Measurements from ENCODE around the gene TMEM145. TPM values are rescaled to one million over a fixed set of nuclear protein-coding genes. Genes with fewer than 3 reads are reported as not detected.

TMEM145 gene
- polyA plus RNA-seq, 1 donor from 2014 or later: 30.9 TPM

DNA sequence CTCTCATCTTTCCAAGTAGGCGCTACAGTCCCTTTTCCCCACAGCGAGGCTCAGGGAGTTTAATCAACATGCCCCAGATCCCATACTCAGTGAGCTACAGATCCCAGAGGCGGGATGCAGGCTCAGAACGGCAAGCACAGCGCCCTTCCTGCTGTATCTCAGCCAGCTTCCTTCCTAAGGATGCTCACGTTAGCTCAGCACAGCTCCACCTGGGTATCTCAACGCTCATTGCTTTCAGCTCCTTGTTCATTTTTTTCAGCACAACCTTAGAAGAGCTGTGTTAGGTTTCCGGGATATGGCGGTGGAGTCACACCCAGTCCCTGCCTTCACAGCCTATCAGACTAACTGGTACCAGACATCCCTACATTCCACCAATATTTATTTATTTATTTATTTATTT is 9.2 kb downstream of the TMEM145 start:
- Histone ChIP-seq H3K27me3 (ENCODE audit: insufficient read depth, low read depth, low read length) (peaks cover 32% of the 10 kb centered on the region), H3K36me3 (ENCODE audit: insufficient read depth, low read length) (no peaks in the 10 kb centered on the region), H3K79me2 (replicated peaks; ENCODE audit: insufficient read depth, low read length) (peaks cover 19% of the 10 kb centered on the region), H4K20me1 (ENCODE audit: insufficient read depth) (no peaks in the 10 kb centered on the region), H3K9me2 (ENCODE audit: insufficient read depth, low read length) (no peaks in the 10 kb centered on the region), H3F3A (ENCODE audit: insufficient read depth, low read length, poor library complexity, severe bottlenecking) (no peaks in the 10 kb centered on the region), H3K27ac (ENCODE audit: low read length) (no peak overlapping the region), H3K9ac (ENCODE audit: low read length) (no peak overlapping the region), H3K4me2 (ENCODE audit: low read length) (no peak overlapping the region), H2AFZ (ENCODE audit: low read depth, low read length) (no peak overlapping the region), H3K4me3 (ENCODE audit: low read length) (no peak overlapping the region), H3K9me3 (ENCODE audit: low read length) (no peaks in the 10 kb centered on the region)
- TF ChIP-seq, protein P1, sequence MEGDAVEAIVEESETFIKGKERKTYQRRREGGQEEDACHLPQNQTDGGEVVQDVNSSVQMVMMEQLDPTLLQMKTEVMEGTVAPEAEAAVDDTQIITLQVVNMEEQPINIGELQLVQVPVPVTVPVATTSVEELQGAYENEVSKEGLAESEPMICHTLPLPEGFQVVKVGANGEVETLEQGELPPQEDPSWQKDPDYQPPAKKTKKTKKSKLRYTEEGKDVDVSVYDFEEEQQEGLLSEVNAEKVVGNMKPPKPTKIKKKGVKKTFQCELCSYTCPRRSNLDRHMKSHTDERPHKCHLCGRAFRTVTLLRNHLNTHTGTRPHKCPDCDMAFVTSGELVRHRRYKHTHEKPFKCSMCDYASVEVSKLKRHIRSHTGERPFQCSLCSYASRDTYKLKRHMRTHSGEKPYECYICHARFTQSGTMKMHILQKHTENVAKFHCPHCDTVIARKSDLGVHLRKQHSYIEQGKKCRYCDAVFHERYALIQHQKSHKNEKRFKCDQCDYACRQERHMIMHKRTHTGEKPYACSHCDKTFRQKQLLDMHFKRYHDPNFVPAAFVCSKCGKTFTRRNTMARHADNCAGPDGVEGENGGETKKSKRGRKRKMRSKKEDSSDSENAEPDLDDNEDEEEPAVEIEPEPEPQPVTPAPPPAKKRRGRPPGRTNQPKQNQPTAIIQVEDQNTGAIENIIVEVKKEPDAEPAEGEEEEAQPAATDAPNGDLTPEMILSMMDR (IDR thresholded peaks at IDR 0.05; ENCODE audit: poor library complexity, severe bottlenecking): no peak
- TF ChIP-seq EZH2 (IDR thresholded peaks at IDR 0.05; ENCODE audit: borderline replicate concordance, insufficient read depth, low read length, poor library complexity, severe bottlenecking): no peak
- TF ChIP-seq POLR2AphosphoS5 (IDR thresholded peaks at IDR 0.05): no peak
- TF ChIP-seq SMC3 (conservative IDR thresholded peaks at IDR 0.05; ENCODE audit: poor library complexity): no peak
- TF ChIP-seq, protein P2, sequence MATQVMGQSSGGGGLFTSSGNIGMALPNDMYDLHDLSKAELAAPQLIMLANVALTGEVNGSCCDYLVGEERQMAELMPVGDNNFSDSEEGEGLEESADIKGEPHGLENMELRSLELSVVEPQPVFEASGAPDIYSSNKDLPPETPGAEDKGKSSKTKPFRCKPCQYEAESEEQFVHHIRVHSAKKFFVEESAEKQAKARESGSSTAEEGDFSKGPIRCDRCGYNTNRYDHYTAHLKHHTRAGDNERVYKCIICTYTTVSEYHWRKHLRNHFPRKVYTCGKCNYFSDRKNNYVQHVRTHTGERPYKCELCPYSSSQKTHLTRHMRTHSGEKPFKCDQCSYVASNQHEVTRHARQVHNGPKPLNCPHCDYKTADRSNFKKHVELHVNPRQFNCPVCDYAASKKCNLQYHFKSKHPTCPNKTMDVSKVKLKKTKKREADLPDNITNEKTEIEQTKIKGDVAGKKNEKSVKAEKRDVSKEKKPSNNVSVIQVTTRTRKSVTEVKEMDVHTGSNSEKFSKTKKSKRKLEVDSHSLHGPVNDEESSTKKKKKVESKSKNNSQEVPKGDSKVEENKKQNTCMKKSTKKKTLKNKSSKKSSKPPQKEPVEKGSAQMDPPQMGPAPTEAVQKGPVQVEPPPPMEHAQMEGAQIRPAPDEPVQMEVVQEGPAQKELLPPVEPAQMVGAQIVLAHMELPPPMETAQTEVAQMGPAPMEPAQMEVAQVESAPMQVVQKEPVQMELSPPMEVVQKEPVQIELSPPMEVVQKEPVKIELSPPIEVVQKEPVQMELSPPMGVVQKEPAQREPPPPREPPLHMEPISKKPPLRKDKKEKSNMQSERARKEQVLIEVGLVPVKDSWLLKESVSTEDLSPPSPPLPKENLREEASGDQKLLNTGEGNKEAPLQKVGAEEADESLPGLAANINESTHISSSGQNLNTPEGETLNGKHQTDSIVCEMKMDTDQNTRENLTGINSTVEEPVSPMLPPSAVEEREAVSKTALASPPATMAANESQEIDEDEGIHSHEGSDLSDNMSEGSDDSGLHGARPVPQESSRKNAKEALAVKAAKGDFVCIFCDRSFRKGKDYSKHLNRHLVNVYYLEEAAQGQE (IDR thresholded peaks at IDR 0.05; ENCODE audit: borderline replicate concordance): no peak
- no peak for TF ChIP-seq TAF1 (IDR thresholded peaks at IDR 0.05; ENCODE audit: low read depth)
- TF ChIP-seq RAD21 (conservative IDR thresholded peaks at IDR 0.05): no peak
- no peak for TF ChIP-seq EP300 (conservative IDR thresholded peaks at IDR 0.05; ENCODE audit: poor library complexity, severe bottlenecking)
- no peak for TF ChIP-seq MXI1 (conservative IDR thresholded peaks at IDR 0.05; ENCODE audit: poor library complexity, severe bottlenecking)

DNA sequence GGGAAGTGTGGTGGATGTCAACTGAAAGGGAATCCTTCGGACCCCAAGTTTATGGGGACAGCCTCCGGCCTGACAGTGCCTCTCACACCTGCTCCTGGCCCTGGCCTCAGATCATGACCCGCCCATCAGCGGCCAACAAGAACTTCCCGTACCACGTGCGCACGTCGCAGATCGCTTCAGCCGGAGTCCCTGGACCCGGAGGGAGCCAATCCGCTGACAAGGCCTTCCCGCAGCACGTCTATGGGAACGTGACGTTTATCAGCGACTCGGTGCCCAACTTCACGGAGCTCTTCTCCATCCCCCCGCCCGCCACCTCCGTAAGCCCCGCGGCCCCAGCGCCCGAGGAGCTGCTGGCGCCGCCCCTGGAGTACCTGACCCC is 10.4 kb downstream of the TMEM145 start:
- no peaks in the 10 kb centered on the region for H3K36me3 ChIP-seq (ENCODE audit: insufficient read depth, low read length)
- no peaks in the 10 kb centered on the region for H3F3A ChIP-seq (ENCODE audit: insufficient read depth, low read length, poor library complexity, severe bottlenecking)
- H3K4me3 ChIP-seq (ENCODE audit: low read length): no peak overlapping the region
- H3K79me2 ChIP-seq (replicated peaks; ENCODE audit: insufficient read depth, low read length): peaks cover 28% of the 10 kb centered on the region
- no peak overlapping the region for H2AFZ ChIP-seq (ENCODE audit: low read depth, low read length)
- no peaks in the 10 kb centered on the region for H3K9me2 ChIP-seq (ENCODE audit: insufficient read depth, low read length)
- no peaks in the 10 kb centered on the region for H3K9me3 ChIP-seq (ENCODE audit: low read length)
- peaks cover 32% of the 10 kb centered on the region for H3K27me3 ChIP-seq (ENCODE audit: insufficient read depth, low read depth, low read length)
- H3K4me2 ChIP-seq (ENCODE audit: low read length): no peak overlapping the region
- TF ChIP-seq, protein P1 (IDR thresholded peaks at IDR 0.05; ENCODE audit: poor library complexity, severe bottlenecking): no peak
- TF ChIP-seq POLR2AphosphoS5 (IDR thresholded peaks at IDR 0.05) (no peak), RAD21 (conservative IDR thresholded peaks at IDR 0.05) (no peak), EP300 (conservative IDR thresholded peaks at IDR 0.05; ENCODE audit: poor library complexity, severe bottlenecking) (no peak)
- no peak overlapping the region for H3K9ac ChIP-seq (ENCODE audit: low read length)
- H3K27ac ChIP-seq (ENCODE audit: low read length): no peak overlapping the region
- no peaks in the 10 kb centered on the region for H4K20me1 ChIP-seq (ENCODE audit: insufficient read depth)
